ENCODE results near the gene HSPA12B. TPM values are rescaled to one million over a fixed set of nuclear protein-coding genes. Genes with fewer than 3 reads are reported as not detected.
A peak's percentile ranks its signal among the peaks of the same experiment; 100 is the strongest.

HSPA12B gene
- total RNA-seq, 2 donors from 2014 or later: 11.2 to 13.4 TPM

- Histone ChIP-seq H3K36me3 (no peaks in the 10 kb centered on the region), H3K4me1 (peaks cover 0 to 8% of the 10 kb centered on the region in 2 donors)
Observed at GRCh38 chr20:3757268-3757667, 24.8 kb downstream of the HSPA12B start.

GRCh38 chr20:3758566-3758965 lies 26.1 kb downstream of the HSPA12B start:
- no peak for DNase-seq (ENCODE audit: low spot score)
- H3K27ac ChIP-seq: peak overlapping the region; percentile 37 to 45

More at GRCh38 chr20:3757268-3757667, 24.8 kb downstream of the HSPA12B start:
- no peak overlapping the region for H3K4me3 ChIP-seq
- DNase-seq (ENCODE audit: low spot score): no peak
- H3K27ac ChIP-seq: peak overlapping the region; percentile 37 to 45
- no peaks in the 10 kb centered on the region for H3K27me3 ChIP-seq
- TF ChIP-seq, protein P1, sequence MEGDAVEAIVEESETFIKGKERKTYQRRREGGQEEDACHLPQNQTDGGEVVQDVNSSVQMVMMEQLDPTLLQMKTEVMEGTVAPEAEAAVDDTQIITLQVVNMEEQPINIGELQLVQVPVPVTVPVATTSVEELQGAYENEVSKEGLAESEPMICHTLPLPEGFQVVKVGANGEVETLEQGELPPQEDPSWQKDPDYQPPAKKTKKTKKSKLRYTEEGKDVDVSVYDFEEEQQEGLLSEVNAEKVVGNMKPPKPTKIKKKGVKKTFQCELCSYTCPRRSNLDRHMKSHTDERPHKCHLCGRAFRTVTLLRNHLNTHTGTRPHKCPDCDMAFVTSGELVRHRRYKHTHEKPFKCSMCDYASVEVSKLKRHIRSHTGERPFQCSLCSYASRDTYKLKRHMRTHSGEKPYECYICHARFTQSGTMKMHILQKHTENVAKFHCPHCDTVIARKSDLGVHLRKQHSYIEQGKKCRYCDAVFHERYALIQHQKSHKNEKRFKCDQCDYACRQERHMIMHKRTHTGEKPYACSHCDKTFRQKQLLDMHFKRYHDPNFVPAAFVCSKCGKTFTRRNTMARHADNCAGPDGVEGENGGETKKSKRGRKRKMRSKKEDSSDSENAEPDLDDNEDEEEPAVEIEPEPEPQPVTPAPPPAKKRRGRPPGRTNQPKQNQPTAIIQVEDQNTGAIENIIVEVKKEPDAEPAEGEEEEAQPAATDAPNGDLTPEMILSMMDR (IDR thresholded peaks at IDR 0.05): no peak
- H3K9me3 ChIP-seq: no peaks in the 10 kb centered on the region

GRCh38 chr20:3759316-3759823 lies 26.9 kb downstream of the HSPA12B start:
- Histone ChIP-seq H3K27ac (peak overlapping the region; percentile 9 to 45), H3K4me3 (no peak overlapping the region), H3K9me3 (no peaks in the 10 kb centered on the region), H3K27me3 (no peaks in the 10 kb centered on the region), H3K36me3 (no peaks in the 10 kb centered on the region), H3K4me1 (peaks cover 0 to 7% of the 10 kb centered on the region in 2 donors)
- TF ChIP-seq, protein P1 (IDR thresholded peaks at IDR 0.05): no peak
- DNase-seq (ENCODE audit: low spot score): no peak

More at GRCh38 chr20:3758566-3758965, 26.1 kb downstream of the HSPA12B start:
- no peaks in the 10 kb centered on the region for H3K36me3 ChIP-seq
- H3K4me3 ChIP-seq: no peak overlapping the region
- TF ChIP-seq, protein P1 (IDR thresholded peaks at IDR 0.05): no peak
- H3K4me1 ChIP-seq: no peaks in the 10 kb centered on the region
- no peaks in the 10 kb centered on the region for H3K27me3 ChIP-seq
- no peaks in the 10 kb centered on the region for H3K9me3 ChIP-seq

DNA sequence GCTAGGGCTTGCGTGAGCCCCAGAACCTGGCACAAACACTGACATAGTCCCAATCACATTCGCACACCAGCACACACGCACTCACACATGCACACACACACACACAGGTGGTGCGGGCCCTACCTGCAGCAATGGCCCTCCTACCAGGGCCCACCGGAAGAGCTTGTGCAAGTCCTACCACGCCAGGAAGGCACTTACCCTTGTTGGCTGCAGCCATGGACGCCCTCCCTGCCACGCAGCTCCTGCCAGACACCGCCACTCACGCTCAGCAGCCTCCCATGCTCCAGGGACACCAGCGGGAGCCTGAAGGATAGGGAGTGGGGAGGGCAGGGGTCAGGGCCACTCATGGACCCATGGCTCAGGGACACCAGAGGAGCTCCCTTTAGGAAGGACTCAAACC lies 27.4 kb downstream of the HSPA12B start:
- H3K27me3 ChIP-seq: no peaks in the 10 kb centered on the region
- TF ChIP-seq, protein P1 (IDR thresholded peaks at IDR 0.05): no peak
- no peaks in the 10 kb centered on the region for H3K9me3 ChIP-seq
- no peaks in the 10 kb centered on the region for H3K36me3 ChIP-seq
- peak overlapping the region in 1 of 2 donors; percentile 9 for H3K27ac ChIP-seq
- peaks cover 0 to 11% of the 10 kb centered on the region in 2 donors for H3K4me1 ChIP-seq
- DNase-seq (ENCODE audit: low spot score): no peak
- no peak overlapping the region for H3K4me3 ChIP-seq

GRCh38 chr20:3760655-3761348 lies 28.3 kb downstream of the HSPA12B start:
- H3K27ac ChIP-seq: no peak overlapping the region
- H3K27me3 ChIP-seq: no peaks in the 10 kb centered on the region
- DNase-seq (ENCODE audit: low spot score): no peak
- no peaks in the 10 kb centered on the region for H3K36me3 ChIP-seq
- peaks cover 0 to 15% of the 10 kb centered on the region in 2 donors for H3K4me1 ChIP-seq
- TF ChIP-seq, protein P1 (IDR thresholded peaks at IDR 0.05): no peak
- H3K4me3 ChIP-seq: no peak overlapping the region
- H3K9me3 ChIP-seq: no peaks in the 10 kb centered on the region
